HFFc6 (cell line): Measurements from ENCODE around the gene CACNG1. TPM values are rescaled to one million over a fixed set of nuclear protein-coding genes. Genes with fewer than 3 reads are reported as not detected.
A peak's percentile ranks its signal among the peaks of the same experiment; 100 is the strongest.

Experiments
- DNase-seq: peaks from one replicate; pipeline ENCODE4 v3.0.0-alpha.2; 2018
- H3K27ac Mint-ChIP-seq: 2 replicates; pipeline ENCODE4 v1.8.0; 2020; ENCODE audit warnings: mild to moderate bottlenecking, mixed read lengths
- H3K27me3 Mint-ChIP-seq: 2 replicates; pipeline ENCODE4 v1.8.0; 2021; ENCODE audit warnings: mild to moderate bottlenecking, moderate library complexity, mixed read lengths; ENCODE audit not compliant: insufficient read depth
- H3K36me3 Mint-ChIP-seq: 2 replicates; pipeline ENCODE4 v1.8.0; 2021; ENCODE audit warnings: low read depth, mixed read lengths
- H3K4me1 Mint-ChIP-seq: 2 replicates; pipeline ENCODE4 v1.8.0; 2020; ENCODE audit warnings: low read depth, mixed read lengths
- H3K4me3 Mint-ChIP-seq: 2 replicates; pipeline ENCODE4 v1.8.0; 2020; ENCODE audit warnings: mild to moderate bottlenecking, moderate library complexity, mixed read lengths
- H3K9me3 Mint-ChIP-seq: 2 replicates; pipeline ENCODE4 v1.8.0; 2020; ENCODE audit warnings: mild to moderate bottlenecking, mixed read lengths
- CTCF ChIP-seq: fragments of 200-600 bp; sonication (generic); IDR thresholded peaks from 2 replicates; pipeline ENCODE4 v1.5.0; 2021; ENCODE audit warnings: antibody characterized with exemption, mild to moderate bottlenecking
- total RNA-seq, 6 experiments: library from RNA; stranded (reverse); fragmentation: NEBNext Ultra II Directional; extraction: Animal tissue kit (Norgen Biotek cat#: 25700); gene quantifications; 2 replicates in 1 of 6; 3 replicates in 5 of 6; pipeline ENCODE4 v1.2.3, GENCODE V29; 2021

CACNG1 gene
- total RNA-seq, 6 experiments from 2014 or later = not detected

- Mint-ChIP-seq H3K4me1 (no peaks in the 10 kb centered on the region), H3K27ac (no peak overlapping the region), H3K36me3 (no peaks in the 10 kb centered on the region), H3K27me3 (peaks cover 20% of the 10 kb centered on the region), H3K4me3 (no peak overlapping the region), H3K9me3 (no peaks in the 10 kb centered on the region)
- DNase-seq = no peak
- no peak for TF ChIP-seq CTCF
Observed at GRCh38 chr17:67025216-67025792, 19.1 kb upstream of the CACNG1 start.

GRCh38 chr17:67026341-67026740 lies 18.0 kb upstream of the CACNG1 start:
- H3K4me1 Mint-ChIP-seq = no peaks in the 10 kb centered on the region
- no peak for DNase-seq
- H3K27ac Mint-ChIP-seq = no peak overlapping the region
- H3K9me3 Mint-ChIP-seq = no peaks in the 10 kb centered on the region
- H3K27me3 Mint-ChIP-seq = peaks cover 20% of the 10 kb centered on the region
- no peak for TF ChIP-seq CTCF
- no peak overlapping the region for H3K4me3 Mint-ChIP-seq
- H3K36me3 Mint-ChIP-seq = no peaks in the 10 kb centered on the region

GRCh38 chr17:67027031-67027628 lies 17.2 kb upstream of the CACNG1 start:
- Mint-ChIP-seq H3K36me3 (no peaks in the 10 kb centered on the region), H3K27ac (no peak overlapping the region), H3K9me3 (no peaks in the 10 kb centered on the region), H3K4me3 (no peak overlapping the region), H3K4me1 (no peaks in the 10 kb centered on the region), H3K27me3 (peaks cover 19% of the 10 kb centered on the region)
- TF ChIP-seq CTCF = no peak
- DNase-seq = peak; percentile 19

- Mint-ChIP-seq H3K4me1 (no peaks in the 10 kb centered on the region), H3K4me3 (no peak overlapping the region), H3K36me3 (no peaks in the 10 kb centered on the region), H3K27me3 (peaks cover 31% of the 10 kb centered on the region), H3K27ac (no peak overlapping the region), H3K9me3 (no peaks in the 10 kb centered on the region)
- TF ChIP-seq CTCF = no peak
- no peak for DNase-seq
Observed at GRCh38 chr17:67030641-67031040, 13.7 kb upstream of the CACNG1 start.

GRCh38 chr17:67032382-67032781 lies 12.0 kb upstream of the CACNG1 start:
- H3K9me3 Mint-ChIP-seq = no peaks in the 10 kb centered on the region; the same call in 1 of the 2 replicates
- no peaks in the 10 kb centered on the region for H3K4me1 Mint-ChIP-seq
- H3K36me3 Mint-ChIP-seq = no peaks in the 10 kb centered on the region
- no peak overlapping the region for H3K4me3 Mint-ChIP-seq
- DNase-seq = no peak
- peaks cover 33% of the 10 kb centered on the region for H3K27me3 Mint-ChIP-seq
- H3K27ac Mint-ChIP-seq = no peak overlapping the region
- TF ChIP-seq CTCF = no peak
